ENCODE data around the gene ZNF581. TPM values are rescaled to one million over a fixed set of nuclear protein-coding genes. Genes with fewer than 3 reads are reported as not detected.

ZNF581 gene
- total and polyA plus RNA-seq, 11 donors = 4.7 to 12.7 (median 7.2) TPM

DNA sequence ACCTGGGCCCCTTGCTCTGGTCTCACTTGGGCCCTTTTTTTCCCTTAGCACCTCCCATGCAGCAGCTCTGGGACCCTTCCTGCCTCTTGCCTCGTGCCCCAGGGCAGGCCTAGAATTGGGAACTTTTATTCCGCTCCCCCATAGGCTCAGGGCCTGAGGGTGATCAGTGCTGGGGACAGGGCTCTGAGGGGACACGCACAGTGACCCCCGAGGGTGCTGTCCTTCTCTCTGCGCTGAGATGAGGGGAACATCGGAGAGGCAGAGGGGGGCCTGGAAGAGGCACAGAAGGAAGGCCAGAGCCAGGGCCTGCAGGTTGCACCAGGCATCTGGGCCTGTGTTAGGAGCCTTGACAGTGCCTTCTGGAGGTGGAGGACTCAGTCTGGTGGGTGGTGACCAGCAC lies 42.3 kb downstream of the ZNF581 start:
- Histone ChIP-seq H3K9me3 (no peaks in the 10 kb centered on the region), H3K4me1 (peaks cover 0 to 26% (median 0%) of the 10 kb centered on the region in 12 donors), H3K27ac (no peak overlapping the region), H3K27me3 (no peaks in the 10 kb centered on the region), H3K4me3 (no peak overlapping the region), H3K36me3 (peaks cover 5 to 97% (median 83%) of the 10 kb centered on the region in 9 donors)
- DNase-seq (peak in 1 of 5 donors; percentile 7), ATAC-seq (no peak)
- TF ChIP-seq CTCF (IDR thresholded peaks at IDR 0.05) (no peak), POLR2A (IDR thresholded peaks at IDR 0.05) (no peak)
- intact Hi-C loops (cut with DNase I) = no loop called here
- WGBS, 4 donors = 90 to 98% (median 95%) methylated on average over 6 of the region's 6 CpGs

- H3K27me3 ChIP-seq = no peaks in the 10 kb centered on the region
- no peak for ATAC-seq
- intact Hi-C loops (cut with DNase I) = no loop called here
- H3K9me3 ChIP-seq = no peaks in the 10 kb centered on the region
- H3K36me3 ChIP-seq = peaks cover 5 to 95% (median 82%) of the 10 kb centered on the region in 9 donors
- H3K4me3 ChIP-seq = no peak overlapping the region
- 86 to 89% (median 87%) methylated on average over 29 of the region's 29 CpGs for WGBS, 4 donors
- TF ChIP-seq CTCF (IDR thresholded peaks at IDR 0.05) (no peak), POLR2A (IDR thresholded peaks at IDR 0.05) (no peak)
- peaks cover 0 to 25% (median 0%) of the 10 kb centered on the region in 12 donors for H3K4me1 ChIP-seq
- H3K27ac ChIP-seq = no peak overlapping the region
- peak in 3 of 5 donors; percentile 21 to 39 (median 23) for DNase-seq
Observed at GRCh38 chr19:55686311-55687050, 43.0 kb downstream of the ZNF581 start.

DNA sequence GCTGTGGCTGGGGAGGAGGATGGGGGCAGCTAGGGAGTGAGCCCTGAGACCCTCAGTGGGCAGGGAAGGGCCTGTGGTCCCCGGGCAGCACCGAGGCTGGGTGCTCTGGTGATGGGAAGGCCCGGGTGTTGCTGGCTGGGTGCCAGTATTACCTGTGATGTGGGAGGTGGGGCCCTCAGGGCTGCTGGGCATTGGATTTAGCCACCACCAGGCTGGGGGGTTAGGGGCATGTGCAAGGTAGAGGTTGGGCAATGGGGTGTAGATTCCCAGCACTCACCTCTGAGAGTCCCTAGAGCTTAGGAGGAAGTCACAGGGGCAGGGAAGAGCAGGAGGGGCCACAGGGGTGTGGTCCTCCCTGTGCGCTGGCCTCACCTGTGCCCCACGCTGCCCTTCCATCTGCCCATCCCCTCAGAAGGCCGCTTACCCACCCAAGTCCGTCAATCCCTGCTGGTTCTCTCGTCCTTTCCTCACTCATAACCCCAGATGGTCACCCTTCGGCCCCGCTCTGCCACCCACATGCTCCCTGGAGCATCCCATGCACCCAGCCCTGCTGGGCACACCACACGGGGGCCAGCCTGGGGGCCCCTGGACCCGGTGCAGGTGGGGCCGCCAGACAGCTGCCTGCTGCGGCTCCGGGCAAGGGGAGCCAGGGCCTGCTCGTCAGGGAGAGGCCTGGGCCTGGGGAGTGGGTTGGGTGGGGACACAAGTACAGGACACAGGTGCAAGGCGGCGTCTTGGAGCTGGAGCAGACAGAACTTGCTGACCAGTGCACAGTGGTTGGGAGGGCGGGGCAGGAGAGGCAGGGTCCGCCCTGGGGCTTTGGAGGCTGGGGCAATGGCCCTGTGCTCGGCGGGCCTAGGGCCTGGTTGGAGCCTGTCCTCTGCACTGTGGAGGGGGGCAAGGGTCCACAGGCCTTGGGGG lies 44.1 kb downstream of the ZNF581 start:
- Histone ChIP-seq H3K4me1 (peaks cover 0 to 25% (median 0%) of the 10 kb centered on the region in 12 donors), H3K27ac (no peak overlapping the region), H3K9me3 (no peaks in the 10 kb centered on the region), H3K36me3 (peaks cover 5 to 95% (median 82%) of the 10 kb centered on the region in 9 donors), H3K27me3 (no peaks in the 10 kb centered on the region), H3K4me3 (no peak overlapping the region)
- no peak for ATAC-seq
- DNase-seq = peak in 3 of 5 donors; percentile 16 to 29 (median 20)
- WGBS, 4 donors = 90 to 93% (median 92%) methylated on average over 22 of the region's 22 CpGs
- intact Hi-C loops (cut with DNase I) = no loop called here
- TF ChIP-seq CTCF (IDR thresholded peaks at IDR 0.05) = no peak
- TF ChIP-seq POLR2A (IDR thresholded peaks at IDR 0.05) = no peak

All from heart left ventricle (tissue), 16 donors.